Naive thymus-derived CD4-positive, alpha-beta T cell (primary cell): ENCODE measurements around the gene LRRK1. TPM values are rescaled to one million over a fixed set of nuclear protein-coding genes. Genes with fewer than 3 reads are reported as not detected.
A peak's percentile ranks its signal among the peaks of the same experiment; 100 is the strongest.

ENCODE experiments used
- ATAC-seq: fragments of 150-1000 bp; cut with Tn5 transposase; 2 replicates; pipeline ENCODE4 v1.10.0; 2021; ENCODE audit warnings: mild to moderate bottlenecking, moderate library complexity
- CTCF ChIA-PET: fragments of 350-600 bp; sonication (Branson Sonifier 250); formaldehyde crosslinking; loops from one replicate; lab custom pipeline; 2021; ENCODE audit warnings: antibody characterized with exemption; lab: Charles Lee
- POLR2A ChIA-PET: fragments of 350-600 bp; sonication (Branson Sonifier 250); formaldehyde crosslinking; loops from one replicate; lab custom pipeline; 2021; ENCODE audit warnings: antibody characterized with exemption, inconsistent platforms; lab: Charles Lee
- DNase-seq, 9 donors: peaks; one replicate each; pipeline versions ENCODE4 v3.0.0 to v3.0.0-alpha.2; 2020 to 2022; ENCODE audit warnings: mixed read lengths in 1 of 9
- H3K27ac ChIP-seq: one replicate; pipeline ENCODE4 v1.7.0; 2013; ENCODE audit warnings: mild to moderate bottlenecking, low read depth, low read length, moderate library complexity
- H3K27me3 ChIP-seq, 2 donors: one replicate each; pipeline ENCODE4 v1.7.0; 2013; ENCODE audit warnings: low read length in 2 of 2, mild to moderate bottlenecking in 2 of 2, moderate library complexity in 2 of 2; ENCODE audit not compliant: control insufficient read depth in 2 of 2, insufficient read depth in 2 of 2
- H3K36me3 ChIP-seq, 3 experiments: 1 replicate in 2 of 3; 2 replicates in 1 of 3; pipeline ENCODE4 v1.7.0; 2013; ENCODE audit warnings: low read length in 3 of 3, mild to moderate bottlenecking in 3 of 3, moderate library complexity in 1 of 3; ENCODE audit not compliant: insufficient read depth in 3 of 3, control insufficient read depth in 2 of 3
- H3K4me1 ChIP-seq, 2 donors: one replicate each; pipeline ENCODE4 v1.7.0; 2013; ENCODE audit warnings: low read length in 2 of 2, mild to moderate bottlenecking in 2 of 2, moderate library complexity in 1 of 2; ENCODE audit not compliant: control insufficient read depth in 2 of 2, insufficient read depth in 2 of 2
- H3K4me3 ChIP-seq: 2 replicates; pipeline ENCODE4 v1.7.0; 2013; ENCODE audit warnings: mild to moderate bottlenecking, low read length
- H3K9me3 ChIP-seq, 3 experiments: 1 replicate in 2 of 3; 2 replicates in 1 of 3; pipeline ENCODE4 v1.7.0; 2013; ENCODE audit warnings: low read length in 3 of 3; ENCODE audit not compliant: control insufficient read depth in 2 of 3
- H3K27ac Mint-ChIP-seq, 9 donors: one replicate each; pipeline ENCODE4 v1.8.0; 2020 to 2022; ENCODE audit warnings: mixed read lengths in 9 of 9, mild to moderate bottlenecking in 8 of 9, moderate library complexity in 5 of 9, inconsistent platforms in 2 of 9
- H3K27me3 Mint-ChIP-seq, 5 donors: one replicate each; pipeline ENCODE4 v1.8.0; 2021 to 2022; ENCODE audit warnings: mixed read lengths in 5 of 5, mild to moderate bottlenecking in 1 of 5
- H3K36me3 Mint-ChIP-seq, 5 donors: one replicate each; pipeline ENCODE4 v1.8.0; 2020 to 2022; ENCODE audit warnings: mixed read lengths in 5 of 5, mild to moderate bottlenecking in 3 of 5, inconsistent platforms in 1 of 5
- H3K4me1 Mint-ChIP-seq, 7 donors: one replicate each; pipeline ENCODE4 v1.8.0; 2020 to 2022; ENCODE audit warnings: mixed read lengths in 7 of 7, mild to moderate bottlenecking in 3 of 7, inconsistent platforms in 1 of 7
- H3K4me3 Mint-ChIP-seq, 10 donors: one replicate each; pipeline ENCODE4 v1.8.0; 2020 to 2022; ENCODE audit warnings: mild to moderate bottlenecking in 10 of 10, mixed read lengths in 10 of 10, moderate library complexity in 6 of 10, inconsistent platforms in 2 of 10
- H3K9me3 Mint-ChIP-seq, 11 donors: one replicate each; pipeline ENCODE4 v1.8.0; 2020 to 2022; ENCODE audit warnings: mixed read lengths in 11 of 11, mild to moderate bottlenecking in 4 of 11, inconsistent platforms in 1 of 11, moderate library complexity in 1 of 11
- intact Hi-C, 2 donors: fragments of 100-400 bp; cut with micrococcal nuclease; formaldehyde crosslinking; loops; one replicate each; pipeline ENCODE4 v1.15.1; 2023
- polyA plus RNA-seq, 2 donors: library from polyadenylated mRNA; unstranded; fragments of 300-500 nt; fragmentation: Illumina TruSeq; gene quantifications; one replicate each; pipeline ENCODE4 v1.2.3, GENCODE V29; 2021
- total RNA-seq, 6 experiments: library from RNA in 5 of 6; stranded (reverse) in 5 of 6; gene quantifications; 1 replicate in 5 of 6; 2 replicates in 1 of 6; pipeline ENCODE4 v1.2.3 and lab custom pipeline; 2021 to 2026

The LRRK1 gene
- total and polyA plus RNA-seq, 7 experiments from 2014 or later = 0.54 to 15.1 (median 0.60) TPM; not detected in 2

GRCh38 chr15:101025501-101025885 is 106.3 kb downstream of the LRRK1 start:
- POLR2A ChIA-PET = no interaction called here
- H3K36me3 Mint-ChIP-seq = no peaks in the 10 kb centered on the region
- no peak for ATAC-seq
- H3K4me3 Mint-ChIP-seq = no peak overlapping the region
- H3K27me3 ChIP-seq = no peaks in the 10 kb centered on the region
- peaks cover 0 to 2% (median 0%) of the 10 kb centered on the region in 11 donors for H3K9me3 Mint-ChIP-seq
- H3K4me1 Mint-ChIP-seq = no peaks in the 10 kb centered on the region
- CTCF ChIA-PET = no interaction called here
- no peaks in the 10 kb centered on the region for H3K36me3 ChIP-seq
- H3K27me3 Mint-ChIP-seq = peaks cover 0 to 5% (median 0%) of the 10 kb centered on the region in 5 donors
- H3K4me3 ChIP-seq = no peak overlapping the region
- H3K9me3 ChIP-seq = no peaks in the 10 kb centered on the region
- H3K4me1 ChIP-seq = no peaks in the 10 kb centered on the region
- H3K27ac Mint-ChIP-seq = peak overlapping the region in 1 of 9 donors; percentile 32
- no peak overlapping the region for H3K27ac ChIP-seq
- no peak for DNase-seq
- intact Hi-C loops = no loop called here

GRCh38 chr15:101025896-101026631 is 106.9 kb downstream of the LRRK1 start:
- Histone ChIP-seq H3K27me3 (no peaks in the 10 kb centered on the region), H3K27ac (no peak overlapping the region), H3K9me3 (no peaks in the 10 kb centered on the region), H3K4me3 (no peak overlapping the region), H3K4me1 (no peaks in the 10 kb centered on the region), H3K36me3 (no peaks in the 10 kb centered on the region)
- ChIA-PET POLR2A (no interaction called here), CTCF (no interaction called here)
- Mint-ChIP-seq H3K4me1 (no peaks in the 10 kb centered on the region), H3K9me3 (peaks cover 0 to 2% (median 0%) of the 10 kb centered on the region in 11 donors), H3K4me3 (no peak overlapping the region), H3K36me3 (no peaks in the 10 kb centered on the region), H3K27me3 (peaks cover 4 to 8% (median 5%) of the 10 kb centered on the region in 5 donors), H3K27ac (peak overlapping the region in 1 of 9 donors; percentile 32)
- intact Hi-C loops = no loop called here
- ATAC-seq (no peak), DNase-seq (peak in 1 of 9 donors; percentile 16)

GRCh38 chr15:101026656-101027272 is 107.6 kb downstream of the LRRK1 start:
- ATAC-seq (no peak), DNase-seq (peak in 1 of 9 donors; percentile 10)
- POLR2A ChIA-PET = no interaction called here
- H3K4me1 ChIP-seq = no peaks in the 10 kb centered on the region
- Mint-ChIP-seq H3K4me1 (no peaks in the 10 kb centered on the region), H3K4me3 (no peak overlapping the region), H3K27ac (no peak overlapping the region), H3K9me3 (peaks cover 0 to 2% (median 0%) of the 10 kb centered on the region in 11 donors), H3K27me3 (peaks cover 4 to 10% (median 6%) of the 10 kb centered on the region in 5 donors), H3K36me3 (no peaks in the 10 kb centered on the region)
- no peak overlapping the region for H3K27ac ChIP-seq
- no peaks in the 10 kb centered on the region for H3K27me3 ChIP-seq
- intact Hi-C loops = no loop called here
- H3K4me3 ChIP-seq = no peak overlapping the region
- CTCF ChIA-PET = no interaction called here
- H3K36me3 ChIP-seq = no peaks in the 10 kb centered on the region
- no peaks in the 10 kb centered on the region for H3K9me3 ChIP-seq

GRCh38 chr15:101027273-101027901 is 108.2 kb downstream of the LRRK1 start:
- intact Hi-C loops = no loop called here
- peaks cover 0 to 2% (median 0%) of the 10 kb centered on the region in 11 donors for H3K9me3 Mint-ChIP-seq
- Histone ChIP-seq H3K4me3 (no peak overlapping the region), H3K9me3 (no peaks in the 10 kb centered on the region), H3K4me1 (no peaks in the 10 kb centered on the region), H3K27ac (no peak overlapping the region), H3K27me3 (no peaks in the 10 kb centered on the region), H3K36me3 (no peaks in the 10 kb centered on the region)
- peaks cover 4 to 12% (median 10%) of the 10 kb centered on the region in 5 donors for H3K27me3 Mint-ChIP-seq
- H3K36me3 Mint-ChIP-seq = no peaks in the 10 kb centered on the region
- H3K27ac Mint-ChIP-seq = no peak overlapping the region
- DNase-seq = peak in 1 of 9 donors; percentile 11
- ATAC-seq = no peak
- no peak overlapping the region for H3K4me3 Mint-ChIP-seq
- no peaks in the 10 kb centered on the region for H3K4me1 Mint-ChIP-seq
- ChIA-PET CTCF (no interaction called here), POLR2A (no interaction called here)

GRCh38 chr15:101027920-101028319 is 108.8 kb downstream of the LRRK1 start:
- Mint-ChIP-seq H3K27ac (no peak overlapping the region), H3K27me3 (peaks cover 6 to 16% (median 10%) of the 10 kb centered on the region in 5 donors), H3K4me1 (no peaks in the 10 kb centered on the region), H3K9me3 (peaks cover 0 to 2% (median 0%) of the 10 kb centered on the region in 11 donors), H3K4me3 (no peak overlapping the region), H3K36me3 (no peaks in the 10 kb centered on the region)
- Histone ChIP-seq H3K27me3 (no peaks in the 10 kb centered on the region), H3K4me3 (no peak overlapping the region), H3K27ac (no peak overlapping the region), H3K4me1 (no peaks in the 10 kb centered on the region), H3K9me3 (no peaks in the 10 kb centered on the region), H3K36me3 (no peaks in the 10 kb centered on the region)
- intact Hi-C loops = no loop called here
- CTCF ChIA-PET = no interaction called here
- ATAC-seq = no peak
- DNase-seq = peak in 1 of 9 donors; percentile 12
- POLR2A ChIA-PET = no interaction called here

GRCh38 chr15:101028321-101028720 is 109.2 kb downstream of the LRRK1 start:
- intact Hi-C loops = no loop called here
- Mint-ChIP-seq H3K4me3 (no peak overlapping the region), H3K36me3 (no peaks in the 10 kb centered on the region), H3K27ac (no peak overlapping the region), H3K4me1 (no peaks in the 10 kb centered on the region), H3K9me3 (peaks cover 0 to 2% (median 0%) of the 10 kb centered on the region in 11 donors), H3K27me3 (peaks cover 6 to 19% (median 12%) of the 10 kb centered on the region in 5 donors)
- CTCF ChIA-PET = no interaction called here
- DNase-seq (no peak), ATAC-seq (no peak)
- Histone ChIP-seq H3K36me3 (no peaks in the 10 kb centered on the region), H3K4me1 (no peaks in the 10 kb centered on the region), H3K9me3 (no peaks in the 10 kb centered on the region), H3K27ac (no peak overlapping the region), H3K4me3 (no peak overlapping the region), H3K27me3 (no peaks in the 10 kb centered on the region)
- POLR2A ChIA-PET = no interaction called here
